ENCODE data around the gene NTSR1.

DNA sequence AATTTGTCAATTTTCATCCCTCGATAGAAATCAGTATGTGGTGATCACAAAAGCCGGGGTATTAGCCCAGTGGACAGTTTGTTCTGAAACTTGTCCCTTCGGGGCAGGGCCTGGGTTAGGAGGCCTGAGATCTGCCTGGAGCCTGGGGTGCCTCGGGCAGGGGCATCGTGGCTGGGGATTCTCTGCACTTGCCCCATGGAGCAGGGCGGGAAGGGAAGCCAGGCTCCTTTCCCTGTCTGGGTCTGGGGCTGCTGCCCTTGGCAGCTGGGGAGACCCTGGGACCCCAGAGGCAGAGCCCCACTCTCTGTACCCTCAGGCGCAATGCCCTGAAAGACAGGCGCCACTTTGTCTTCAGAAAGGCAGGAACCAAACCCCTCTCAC, 27.4 kb downstream of the NTSR1 start:
- TF ChIP-seq POLR2A (IDR thresholded peaks at IDR 0.05) (no peak), POLR2AphosphoS5 (IDR thresholded peaks at IDR 0.05) (no peak)
- TF ChIP-seq, protein P1, sequence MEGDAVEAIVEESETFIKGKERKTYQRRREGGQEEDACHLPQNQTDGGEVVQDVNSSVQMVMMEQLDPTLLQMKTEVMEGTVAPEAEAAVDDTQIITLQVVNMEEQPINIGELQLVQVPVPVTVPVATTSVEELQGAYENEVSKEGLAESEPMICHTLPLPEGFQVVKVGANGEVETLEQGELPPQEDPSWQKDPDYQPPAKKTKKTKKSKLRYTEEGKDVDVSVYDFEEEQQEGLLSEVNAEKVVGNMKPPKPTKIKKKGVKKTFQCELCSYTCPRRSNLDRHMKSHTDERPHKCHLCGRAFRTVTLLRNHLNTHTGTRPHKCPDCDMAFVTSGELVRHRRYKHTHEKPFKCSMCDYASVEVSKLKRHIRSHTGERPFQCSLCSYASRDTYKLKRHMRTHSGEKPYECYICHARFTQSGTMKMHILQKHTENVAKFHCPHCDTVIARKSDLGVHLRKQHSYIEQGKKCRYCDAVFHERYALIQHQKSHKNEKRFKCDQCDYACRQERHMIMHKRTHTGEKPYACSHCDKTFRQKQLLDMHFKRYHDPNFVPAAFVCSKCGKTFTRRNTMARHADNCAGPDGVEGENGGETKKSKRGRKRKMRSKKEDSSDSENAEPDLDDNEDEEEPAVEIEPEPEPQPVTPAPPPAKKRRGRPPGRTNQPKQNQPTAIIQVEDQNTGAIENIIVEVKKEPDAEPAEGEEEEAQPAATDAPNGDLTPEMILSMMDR (IDR thresholded peaks at IDR 0.05) = no peak
